ENCODE measurements around the gene HEATR1.
"Not testable (repeated sequence)": the region's sequence is repeated elsewhere in the genome, so short reads cannot be mapped to it uniquely, and the experiment has no call there.

HEATR1 gene

DNA sequence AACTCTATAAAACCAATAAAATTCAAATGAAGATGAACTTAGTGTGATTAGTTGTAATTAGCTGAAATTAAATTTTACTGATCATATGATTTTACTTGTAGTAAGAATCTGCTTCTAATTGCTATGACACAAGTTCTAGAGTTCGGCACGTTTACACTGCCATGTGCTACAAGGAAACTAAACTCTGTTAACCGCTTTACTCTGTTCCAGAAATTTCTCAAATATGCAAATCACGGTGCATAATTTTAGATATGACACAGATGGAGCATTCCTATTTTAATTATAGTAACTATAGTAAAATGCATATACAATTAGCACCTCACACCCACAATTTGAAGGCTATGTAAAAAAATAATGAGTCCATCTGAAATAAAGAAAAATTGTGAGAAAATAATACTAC lies 14.8 kb downstream of the HEATR1 start:
- DNase-seq (ENCODE audit: low read depth in 3 of 3): no peak

DNA sequence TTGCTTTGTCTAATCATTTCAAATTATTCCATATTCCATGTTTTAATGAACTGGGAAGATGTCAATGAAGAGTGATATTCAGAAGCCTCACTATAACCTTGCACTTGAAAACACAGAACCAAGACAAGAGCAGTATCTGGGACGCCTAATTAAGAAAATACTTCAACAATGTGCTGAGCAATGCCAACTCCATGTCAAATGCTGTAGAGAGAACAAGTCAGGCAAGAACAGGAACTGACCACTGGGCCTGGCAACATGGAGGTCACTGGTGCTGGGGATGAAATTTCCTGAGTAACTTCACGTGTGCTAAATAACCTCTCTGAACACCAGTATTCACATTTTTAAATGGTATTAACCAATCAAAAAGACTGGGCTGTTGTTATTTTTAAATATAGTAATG lies 22.8 kb downstream of the HEATR1 start:
- DNase-seq (ENCODE audit: low read depth in 3 of 3): no peak

DNA sequence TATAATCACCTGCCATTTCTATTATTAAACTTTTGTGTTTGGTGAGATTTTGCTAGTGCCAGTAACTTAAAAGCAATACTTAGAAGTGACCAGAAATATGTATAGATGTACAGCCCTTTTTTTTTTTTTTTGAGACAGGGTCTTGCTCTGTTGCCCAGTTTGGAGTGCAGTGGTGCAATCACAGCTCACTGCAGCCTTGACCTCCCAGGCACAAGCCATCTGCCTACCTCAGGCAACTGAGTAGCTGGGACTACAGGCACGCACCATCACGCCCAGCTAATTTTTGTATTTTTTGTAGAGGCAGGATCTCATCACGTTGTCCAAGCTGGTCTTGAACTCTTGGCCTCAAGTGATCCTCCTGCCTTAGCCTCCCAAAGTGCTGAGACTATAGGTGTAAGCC lies 23.9 kb downstream of the HEATR1 start:
- DNase-seq (ENCODE audit: low read depth in 3 of 3): not testable (repeated sequence)

DNA sequence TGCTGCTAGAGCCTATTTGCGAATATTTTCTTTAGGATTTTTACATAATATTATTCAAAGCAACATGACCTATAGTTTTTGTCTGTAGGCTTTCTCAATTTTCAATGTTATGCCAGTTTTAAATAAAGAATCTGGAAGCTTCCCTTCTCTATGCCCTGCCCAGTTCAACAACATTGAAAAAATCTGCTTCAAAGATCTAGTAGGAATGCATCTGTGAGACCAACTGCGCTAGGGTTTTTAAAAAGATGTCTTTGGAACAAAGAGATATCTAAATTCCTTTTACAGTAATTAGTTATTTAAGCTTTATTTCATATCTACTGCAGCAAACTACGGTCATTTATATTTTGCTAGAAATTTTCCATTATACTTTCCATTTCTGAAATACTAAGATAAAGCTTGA lies 25.7 kb downstream of the HEATR1 start:
- DNase-seq (ENCODE audit: low read depth in 3 of 3): no peak

DNA sequence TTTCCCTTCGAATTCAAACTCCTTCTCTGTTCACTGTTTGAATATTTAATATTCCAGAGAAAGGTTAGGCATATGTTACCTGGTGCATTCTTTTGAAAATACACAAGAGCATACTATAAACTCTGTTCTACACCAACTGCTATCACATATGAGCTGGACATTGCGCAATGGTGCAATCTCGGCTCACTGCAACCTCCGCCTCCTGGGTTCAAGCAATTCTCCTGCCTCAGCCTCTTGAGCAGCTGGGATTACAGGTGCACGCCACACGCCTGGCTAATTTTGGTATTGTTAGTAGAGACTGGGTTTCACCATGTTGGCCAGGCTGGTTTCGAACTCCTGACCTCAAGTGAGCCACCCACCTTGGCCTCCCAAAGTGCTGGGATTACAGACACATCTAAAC lies 27.3 kb downstream of the HEATR1 start:
- not testable (repeated sequence) for DNase-seq (ENCODE audit: low read depth in 3 of 3)

DNA sequence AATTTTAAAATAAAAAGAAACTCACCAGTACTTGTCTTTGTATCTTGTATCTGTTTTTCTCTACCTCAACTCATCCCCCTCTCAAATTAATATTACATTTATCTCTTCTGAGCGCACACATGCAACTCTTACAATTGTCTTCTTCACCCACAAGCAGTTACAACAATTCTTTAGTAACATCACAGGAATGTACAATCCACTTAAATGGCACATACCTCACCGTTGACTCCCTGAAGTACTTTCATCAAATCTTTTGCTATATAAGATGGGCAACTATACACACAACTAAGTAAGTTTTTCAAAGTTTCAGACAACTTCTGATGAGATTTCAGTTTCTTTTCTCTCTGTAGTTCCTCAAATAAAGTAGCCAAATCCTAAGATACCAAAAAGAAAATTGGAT lies 28.3 kb downstream of the HEATR1 start:
- DNase-seq (ENCODE audit: low read depth in 3 of 3): no peak

DNA sequence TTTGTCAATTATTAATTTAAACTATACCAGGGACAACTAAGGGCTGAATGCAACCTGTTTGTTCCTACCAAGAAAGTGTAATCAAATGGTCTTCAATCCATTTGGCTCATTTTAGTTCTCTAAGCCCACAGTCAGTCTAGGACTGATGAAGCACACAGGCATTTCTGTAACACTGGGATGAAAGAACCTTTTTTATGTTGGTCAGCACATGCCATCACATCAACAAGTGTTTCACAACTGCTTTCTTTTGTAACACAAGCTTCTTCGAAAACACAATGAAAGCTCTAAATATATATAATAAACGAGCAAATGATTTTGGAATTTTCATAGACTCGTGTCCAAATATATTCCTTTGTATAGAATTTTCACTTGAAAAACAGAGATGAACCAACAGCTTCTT lies 28.8 kb downstream of the HEATR1 start:
- no peak for DNase-seq (ENCODE audit: low read depth in 3 of 3)

DNA sequence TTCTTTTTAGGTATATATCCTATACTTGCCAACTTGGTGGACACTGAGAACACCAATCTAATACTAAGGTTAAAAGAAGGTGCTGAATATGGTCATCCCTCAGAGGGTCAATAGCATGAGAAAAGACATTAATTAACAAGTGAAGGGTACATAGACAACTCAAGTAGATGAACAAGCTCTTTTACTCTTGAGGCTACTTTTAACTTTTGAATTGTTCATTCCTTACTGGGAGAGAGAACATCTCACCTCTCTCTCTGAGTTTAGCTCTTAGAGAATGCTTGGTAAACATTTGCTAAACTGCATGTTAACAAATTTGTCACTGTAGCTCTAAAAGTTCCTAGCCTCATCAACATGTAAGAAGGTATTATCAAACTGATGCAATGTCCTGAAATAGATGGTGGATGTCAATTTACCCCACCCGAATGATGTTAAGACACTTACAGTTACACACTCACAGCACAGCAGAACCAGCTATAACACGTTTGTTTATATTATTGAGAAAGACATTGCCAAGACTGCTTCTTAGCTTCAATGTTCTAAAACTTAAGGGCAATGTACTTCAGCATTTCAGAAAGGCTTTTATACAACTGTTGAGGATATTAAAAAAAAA lies 35.9 kb downstream of the HEATR1 start:
- DNase-seq (ENCODE audit: low read depth in 3 of 3): no peak

DNA sequence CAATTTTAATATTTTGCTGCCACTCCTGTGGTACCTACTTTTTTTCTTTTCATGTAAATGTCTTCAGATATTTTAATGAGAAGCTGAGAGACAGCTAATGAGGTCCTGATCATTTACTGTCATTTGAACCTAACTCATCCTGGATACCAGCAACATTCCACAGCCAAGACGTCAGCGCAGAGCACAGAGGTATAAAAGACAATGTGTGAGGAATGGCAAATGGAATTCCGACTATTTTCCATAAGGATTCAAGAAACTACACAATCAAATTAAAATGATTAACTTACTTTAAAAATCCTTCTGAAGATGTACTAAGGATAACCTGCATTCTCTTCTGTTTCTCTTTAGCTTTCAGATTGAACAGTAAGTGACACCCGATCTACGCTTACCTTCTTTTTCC lies 38.8 kb downstream of the HEATR1 start:
- no peak for DNase-seq (ENCODE audit: low read depth in 3 of 3)

DNA sequence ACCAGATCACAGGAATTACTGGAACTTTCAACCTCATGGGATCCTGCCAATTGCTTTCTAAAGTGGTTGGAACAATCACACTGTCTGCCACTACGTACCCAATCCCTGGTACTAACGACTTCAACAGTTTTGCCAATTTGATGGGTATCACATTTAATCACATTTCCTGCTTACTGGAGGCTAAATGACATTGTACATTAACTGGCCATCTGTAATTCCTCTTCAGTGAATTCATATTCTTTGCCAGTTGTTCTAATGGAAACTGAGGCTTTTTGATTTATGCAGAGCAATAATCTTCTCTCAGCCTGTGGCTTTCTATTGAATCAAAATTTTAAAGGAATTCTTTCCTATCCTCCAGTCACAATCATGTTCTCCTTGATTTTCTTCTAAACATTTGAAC lies 42.3 kb downstream of the HEATR1 start:
- no peak for DNase-seq (ENCODE audit: low read depth in 3 of 3)

DNA sequence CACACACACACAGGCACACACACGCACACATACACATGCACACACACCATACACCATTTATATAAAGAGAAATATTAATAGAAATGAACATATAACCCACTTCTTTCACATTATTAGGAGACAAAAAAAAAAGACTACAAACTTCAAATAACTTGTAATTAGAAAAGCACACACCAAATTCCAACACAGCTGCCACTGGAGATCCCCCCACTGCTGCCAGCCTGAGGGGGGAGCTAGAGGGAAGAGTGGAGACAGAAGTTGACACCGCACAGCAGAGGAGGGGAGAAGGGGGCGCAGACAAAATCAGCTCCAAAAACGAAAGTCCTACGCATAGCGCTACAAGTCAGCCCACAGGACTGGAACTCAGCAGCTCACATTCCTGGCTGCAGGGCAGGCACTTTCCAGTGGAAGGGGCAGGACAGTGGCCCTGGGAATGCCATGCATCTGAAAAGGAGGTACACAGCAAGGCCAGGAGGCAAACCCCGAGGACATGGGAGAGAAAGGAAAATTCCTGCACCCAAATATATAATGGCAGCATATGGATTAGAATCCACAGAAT lies 44.0 kb downstream of the HEATR1 start:
- no peak for DNase-seq (ENCODE audit: low read depth in 3 of 3)

DNA sequence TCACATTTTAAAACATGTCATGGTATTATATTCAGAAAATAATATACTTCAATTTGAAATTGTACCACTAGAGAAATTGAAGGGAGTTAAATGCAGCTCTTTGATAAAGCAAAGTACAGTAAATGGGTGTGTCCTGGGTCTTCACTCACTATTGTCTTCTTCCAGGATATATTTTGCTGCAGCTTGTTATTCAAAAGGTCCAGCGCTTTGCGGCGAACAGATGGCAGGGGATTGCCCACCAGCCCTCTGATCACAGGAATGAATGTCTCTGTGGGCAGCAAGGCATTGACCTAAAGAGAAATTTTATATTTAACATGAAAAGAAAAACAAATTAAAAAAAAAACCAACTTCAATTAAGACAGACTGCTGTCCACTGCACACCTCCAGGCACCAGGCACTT lies 45.5 kb downstream of the HEATR1 start:
- DNase-seq (ENCODE audit: low read depth in 3 of 3): no peak

DNA sequence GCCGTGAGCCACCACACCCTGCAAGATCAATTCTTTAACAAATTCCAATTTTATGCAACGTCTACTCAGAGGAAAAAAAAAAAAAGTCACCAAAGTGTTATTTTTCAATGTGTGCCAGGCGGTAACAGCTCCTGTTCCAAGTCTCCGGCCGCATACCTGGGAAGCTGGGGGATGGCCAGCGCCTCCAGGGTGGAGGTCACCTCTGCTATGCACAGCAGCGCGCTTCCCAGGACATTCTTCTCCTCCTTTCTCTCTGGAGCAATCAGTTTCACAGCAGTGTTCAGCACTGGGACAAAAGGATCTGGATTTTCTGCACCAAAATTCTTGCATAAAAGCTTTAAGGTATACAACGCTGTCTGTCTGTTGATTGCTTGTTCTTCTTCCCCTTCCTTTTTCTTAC lies 46.2 kb downstream of the HEATR1 start:
- no peak for DNase-seq (ENCODE audit: low read depth in 3 of 3)

DNA sequence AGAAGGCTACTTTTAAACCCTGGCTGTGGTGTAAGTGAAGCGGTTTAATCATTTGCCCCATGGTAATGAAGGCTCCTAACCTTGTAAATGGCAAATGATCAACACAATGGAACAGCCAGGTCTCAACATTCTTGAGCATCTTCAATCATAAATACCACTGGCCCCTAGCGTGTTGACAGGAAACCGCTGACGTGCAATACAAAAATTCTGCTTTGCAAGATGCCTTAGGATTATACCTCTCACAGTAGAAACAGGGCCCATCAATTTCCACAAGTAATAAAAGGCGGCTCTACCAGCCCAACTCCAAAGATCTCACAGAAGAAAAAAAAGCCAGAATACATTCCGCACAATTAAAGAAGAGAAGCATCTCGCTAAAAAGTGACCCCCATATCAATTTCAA lies 47.7 kb downstream of the HEATR1 start:
- no peak for DNase-seq (ENCODE audit: low read depth in 3 of 3)

DNA sequence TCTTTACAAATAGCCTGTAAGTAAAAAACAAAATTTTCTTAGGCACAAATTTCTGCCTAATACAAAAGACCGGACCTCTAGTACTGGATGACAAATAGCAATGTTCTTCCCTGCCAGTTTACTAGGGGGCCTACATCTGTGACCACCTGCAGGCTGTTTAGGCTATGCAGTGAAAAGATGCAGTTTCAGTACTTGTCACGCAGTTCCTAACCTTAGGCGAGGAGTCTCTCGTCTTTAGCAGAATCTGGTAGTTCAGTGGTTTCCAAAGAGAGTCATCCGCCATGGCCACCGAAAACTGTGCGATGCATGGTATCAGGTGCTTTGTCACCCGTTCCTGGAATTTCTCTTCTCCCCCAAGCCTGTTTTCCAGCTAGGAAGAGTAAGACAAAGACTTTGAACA lies 50.9 kb downstream of the HEATR1 start:
- no peak for DNase-seq (ENCODE audit: low read depth in 3 of 3)

DNA sequence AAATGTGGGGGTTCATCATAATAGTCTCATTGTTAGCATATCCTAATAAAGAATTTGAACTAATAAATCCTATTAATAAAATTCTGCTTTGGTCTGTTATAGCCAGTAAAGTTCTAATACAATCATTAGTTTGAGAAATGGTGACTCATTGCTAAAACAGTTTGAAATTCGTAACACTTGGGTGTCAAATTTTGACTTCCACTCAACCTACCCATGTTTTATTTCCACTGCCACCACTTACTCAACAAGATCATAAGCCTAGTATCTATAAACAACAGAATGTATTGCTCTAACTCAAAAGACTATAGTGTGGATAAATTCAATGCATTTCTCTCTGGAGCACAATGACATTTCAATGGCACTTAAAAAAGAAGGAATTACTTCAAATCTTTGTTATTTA lies 51.4 kb downstream of the HEATR1 start:
- DNase-seq (ENCODE audit: low read depth in 3 of 3): no peak

DNA sequence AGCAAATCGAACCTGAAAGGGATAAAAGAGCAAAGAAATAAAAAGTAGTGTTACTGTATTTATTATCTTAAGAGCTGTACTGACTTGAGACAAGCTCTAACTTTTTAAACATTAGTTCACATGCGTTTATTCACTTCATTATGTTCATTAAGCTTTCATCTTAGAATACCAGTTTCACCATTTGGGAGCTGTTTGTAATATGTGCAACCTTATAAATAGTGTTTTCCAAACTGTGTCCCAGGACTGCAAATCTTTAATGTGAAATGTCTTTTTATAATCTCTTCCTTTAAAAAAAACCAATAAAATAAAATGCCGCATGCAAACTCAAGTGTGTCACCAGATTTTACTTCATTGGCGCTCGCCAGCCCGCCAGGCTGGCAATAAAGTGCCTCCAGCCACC lies 52.2 kb downstream of the HEATR1 start:
- DNase-seq (ENCODE audit: low read depth in 3 of 3): no peak

DNA sequence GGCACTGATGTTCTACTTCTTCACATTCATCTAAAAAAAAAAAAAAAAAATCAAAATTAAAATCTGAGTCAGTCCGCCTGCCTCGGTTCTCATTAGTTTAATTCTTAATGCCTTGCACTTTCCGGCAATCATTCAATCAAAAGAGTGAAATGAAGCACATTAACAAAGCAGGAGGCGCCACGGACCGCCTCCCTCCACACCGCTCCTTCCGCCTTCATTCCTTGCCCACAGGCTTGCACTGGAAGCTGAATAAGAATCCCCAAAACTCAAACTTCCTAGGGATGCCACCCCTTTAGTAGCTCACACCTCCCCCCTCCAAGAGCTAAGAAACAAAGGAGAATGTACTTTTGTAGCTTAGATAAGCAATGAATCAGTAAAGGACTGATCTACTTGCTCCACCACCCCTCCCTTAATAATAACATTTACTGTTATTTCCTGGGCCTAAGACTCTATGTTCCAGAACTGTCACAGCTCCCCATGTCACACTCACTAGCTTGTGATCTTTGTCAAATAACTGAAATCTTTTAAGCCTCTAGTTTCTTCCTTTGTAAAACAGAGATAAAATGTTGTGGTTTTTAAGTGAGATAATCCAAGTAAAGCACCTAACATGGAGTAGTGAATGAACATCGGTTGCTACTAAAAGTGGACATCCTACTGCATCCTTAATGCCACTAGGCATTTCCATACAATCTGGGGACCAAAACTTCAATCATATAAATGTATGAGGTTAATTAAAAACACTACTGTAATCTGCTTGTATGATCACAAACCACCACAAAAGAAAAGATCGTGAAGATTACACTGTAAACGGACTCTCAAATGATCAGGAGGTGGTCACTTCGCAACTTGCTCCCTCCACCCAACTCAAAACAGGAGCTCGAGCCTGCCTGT lies 53.1 kb downstream of the HEATR1 start:
- no peak for DNase-seq (ENCODE audit: low read depth in 3 of 3)

DNA sequence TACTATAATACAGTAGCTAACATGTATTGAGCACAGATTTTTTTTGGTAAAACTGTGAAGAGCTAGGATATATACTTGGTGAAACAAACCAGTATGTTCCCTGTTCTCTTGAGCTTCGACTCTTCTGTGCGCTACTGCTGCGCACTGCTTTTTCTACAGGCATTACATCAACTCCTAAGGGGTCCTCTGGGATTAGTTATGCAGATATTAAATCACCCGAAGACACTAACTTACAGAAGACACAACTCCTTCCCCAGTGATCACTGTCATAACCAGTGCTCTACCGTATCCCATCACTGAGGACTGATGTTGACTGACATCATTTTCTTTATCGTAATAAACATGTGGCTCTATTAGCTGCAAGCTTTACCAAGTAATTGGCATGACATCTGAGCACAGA lies 55.9 kb downstream of the HEATR1 start:
- no peak for DNase-seq (ENCODE audit: low read depth in 3 of 3)

DNA sequence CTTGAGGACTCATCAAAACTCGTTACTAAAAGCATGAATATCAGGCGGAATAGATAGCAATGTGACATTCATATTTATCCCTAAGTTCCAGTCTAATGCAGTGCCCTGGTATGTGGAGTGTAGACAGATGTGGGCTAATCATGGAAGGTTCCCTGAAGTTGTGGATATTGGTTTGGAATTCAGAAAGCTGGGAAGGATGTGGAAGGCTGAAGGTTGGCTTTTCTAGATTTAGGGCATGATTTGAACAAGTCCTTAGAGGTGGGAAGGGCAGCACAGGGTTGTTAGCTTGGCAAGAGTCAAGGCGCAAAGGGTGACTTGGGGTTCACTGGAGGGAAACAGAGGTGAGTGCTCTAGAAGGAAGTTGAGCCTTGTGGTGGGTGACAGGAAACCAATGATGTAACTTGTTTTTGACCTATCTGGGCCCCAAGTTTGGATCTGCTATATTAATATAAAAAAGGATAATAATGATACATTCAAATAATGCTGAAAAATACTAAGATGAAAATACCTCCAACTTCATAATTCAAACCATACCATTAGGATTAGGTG lies 58.6 kb downstream of the HEATR1 start:
- DNase-seq (ENCODE audit: low read depth in 3 of 3): no peak

DNA sequence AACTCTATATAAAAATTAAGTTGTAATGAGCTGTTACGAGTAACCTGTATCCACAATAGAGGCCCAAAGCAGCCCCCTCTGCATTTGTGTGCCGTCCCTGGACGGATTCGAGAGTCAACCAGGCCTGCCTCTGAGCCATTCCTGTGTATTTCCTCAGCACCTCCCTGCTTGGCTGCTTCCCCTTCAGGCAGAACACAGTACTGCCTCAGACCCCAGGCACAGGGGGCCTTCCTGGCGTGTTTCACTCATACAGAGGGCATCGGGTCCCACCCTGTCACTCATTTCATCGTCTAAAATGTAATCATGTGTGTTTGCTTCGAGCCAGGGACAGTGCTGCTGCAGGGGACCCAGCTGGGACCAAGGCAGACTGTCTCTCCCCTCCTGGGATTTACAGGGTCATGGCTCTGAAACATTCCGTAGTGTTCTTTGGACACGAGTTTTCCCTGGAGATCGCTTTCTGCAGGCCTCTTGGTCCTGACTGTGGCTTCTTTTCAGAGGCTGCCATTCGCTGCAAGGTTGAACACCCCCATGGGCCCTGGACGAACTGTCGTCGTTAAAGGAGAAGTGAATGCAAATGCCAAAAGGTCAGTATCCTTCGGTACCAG lies 61.1 kb downstream of the HEATR1 start:
- no peak for DNase-seq (ENCODE audit: low read depth in 3 of 3)

DNA sequence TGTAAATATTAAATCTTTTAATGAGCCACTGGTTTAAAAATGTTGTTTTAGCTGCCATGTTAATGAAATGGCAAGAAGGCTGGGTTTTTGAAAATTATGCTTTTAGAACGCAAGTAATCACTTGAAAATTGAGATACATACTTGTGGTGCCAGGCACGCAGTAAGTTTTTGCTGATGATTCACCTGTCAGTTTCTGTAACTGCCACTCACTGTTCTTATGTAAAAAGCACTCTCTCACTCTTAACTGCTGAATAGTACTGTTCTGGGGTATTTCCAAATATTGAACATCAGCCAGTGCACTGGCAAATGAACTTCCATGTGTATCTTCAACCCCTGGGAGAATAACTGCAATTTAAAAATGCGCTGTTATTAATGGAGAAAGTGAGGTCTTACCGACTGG lies 62.6 kb downstream of the HEATR1 start:
- DNase-seq (ENCODE audit: low read depth in 3 of 3): no peak

Measured in stimulated activated CD4-positive, alpha-beta T cell treated with anti-CD3 and anti-CD28 coated beads, TNF-alpha, amount 100 ng/mL, for 24 hours (primary cell).